Cardiac septum (tissue), 1 donor: ENCODE results near the gene PALM. TPM values are rescaled to one million over a fixed set of nuclear protein-coding genes. Genes with fewer than 3 reads are reported as not detected.

ENCODE experiments used
- DNase-seq: peaks from one replicate; pipeline ENCODE4 v3.0.0-alpha.2; 2020; ENCODE audit warnings: low spot score
- intact Hi-C: fragments of 100-400 bp; cut with DNase I; formaldehyde crosslinking; loops from one replicate; pipeline ENCODE4 v1.14.0; 2022
- total RNA-seq: library from RNA; stranded (reverse); fragmentation: NEBNext Ultra II Directional; extraction: Animal tissue kit (Norgen Biotek cat#: 25700); gene quantifications from one replicate; pipeline ENCODE4 v1.2.1, GENCODE V29; 2021
- donor health status: DM: no; HTN: no; CAD: no.

PALM gene
- total RNA-seq, 1 donor from 2014 or later = 18.9 TPM

- intact Hi-C loops = no loop called here
- DNase-seq = no peak
These were observed 59.7 kb downstream of the PALM start for GRCh38 chr19:768424-768823.

- intact Hi-C loops = loop anchor here (1.0 to 5.0 kb wide), 3 partner anchors 93 to 213 kb away; partner anchors contain the start of gene WDR18
- no peak for DNase-seq
These were observed 60.9 kb downstream of the PALM start for GRCh38 chr19:769616-770015.

- no peak for DNase-seq
- intact Hi-C loops = loop anchor here (5.0 kb wide), 2 partner anchors 91 to 211 kb away; partner anchors contain the start of gene WDR18
These were observed 62.6 kb downstream of the PALM start for GRCh38 chr19:771332-771785.

- DNase-seq = no peak
- intact Hi-C loops = loop anchor here (5.0 kb wide), 2 partner anchors 90 to 210 kb away; partner anchors contain the start of gene WDR18
These were observed 63.3 kb downstream of the PALM start for GRCh38 chr19:772063-772462.

GRCh38 chr19:772730-773436, 64.1 kb downstream of the PALM start:
- DNase-seq = no peak
- intact Hi-C loops = loop anchor here (5.0 kb wide), 2 partner anchors 89 to 209 kb away; partner anchors contain the start of gene WDR18

- intact Hi-C loops = no loop called here
- DNase-seq = no peak
These were observed 67.8 kb downstream of the PALM start for GRCh38 chr19:776549-776948.

GRCh38 chr19:778910-779653, 70.3 kb downstream of the PALM start:
- no peak for DNase-seq
- intact Hi-C loops = no loop called here

GRCh38 chr19:780935-781334, 72.2 kb downstream of the PALM start:
- DNase-seq = no peak
- intact Hi-C loops = no loop called here

- no peak for DNase-seq
- intact Hi-C loops = no loop called here
These were observed 73.1 kb downstream of the PALM start for GRCh38 chr19:781800-782184.

GRCh38 chr19:782185-782877, 73.6 kb downstream of the PALM start:
- DNase-seq = no peak
- intact Hi-C loops = no loop called here

GRCh38 chr19:782878-783668, 74.3 kb downstream of the PALM start:
- DNase-seq = no peak
- intact Hi-C loops = no loop called here

- intact Hi-C loops = no loop called here
These were observed 75.8 kb downstream of the PALM start for GRCh38 chr19:784541-784940.

GRCh38 chr19:787536-787935, 78.8 kb downstream of the PALM start:
- intact Hi-C loops = no loop called here
- no peak for DNase-seq

More at GRCh38 chr19:784541-784940, 75.8 kb downstream of the PALM start:
- no peak for DNase-seq

GRCh38 chr19:788686-788982, 79.9 kb downstream of the PALM start:
- intact Hi-C loops = no loop called here
- no peak for DNase-seq

GRCh38 chr19:788983-789700, 80.4 kb downstream of the PALM start:
- intact Hi-C loops = no loop called here
- peak; percentile 89 for DNase-seq

- intact Hi-C loops = no loop called here
- no peak for DNase-seq
These were observed 80.9 kb downstream of the PALM start for GRCh38 chr19:789701-790060.

- no peak for DNase-seq
- intact Hi-C loops = no loop called here
These were observed 82.4 kb downstream of the PALM start for GRCh38 chr19:791007-791566.

- intact Hi-C loops = no loop called here
- no peak for DNase-seq
These were observed 83.0 kb downstream of the PALM start for GRCh38 chr19:791567-792305.
